ENCODE data around the gene BRINP3. TPM values are rescaled to one million over a fixed set of nuclear protein-coding genes. Genes with fewer than 3 reads are reported as not detected.

BRINP3 gene
- total RNA-seq, 4 donors from 2014 or later: 5.0 to 30.3 (median 14.1) TPM

GRCh38 chr1:190154744-190155143, 322.9 kb downstream of the BRINP3 start:
- no peak overlapping the region for H3K4me3 ChIP-seq
- 61 to 64% methylated on average over 2 of the region's 2 CpGs for WGBS, 2 donors (ENCODE audit: low coverage in 1 of 2)

GRCh38 chr1:190147616-190148015, 330.0 kb downstream of the BRINP3 start:
- no peak overlapping the region for H3K4me3 ChIP-seq
- 72 to 74% methylated on average over 2 of the region's 2 CpGs for WGBS, 2 donors (ENCODE audit: low coverage in 1 of 2)
- no peaks in the 10 kb centered on the region for H3K36me3 ChIP-seq
- in situ Hi-C loops (cut with MboI; ENCODE audit: low pct_ligation_motif_present in 1 of 4, low pct_unique_long_range_greater_than_20kb in 1 of 4, low sequenced_read_pairs in 3 of 4) (no loop called here), intact Hi-C loops (cut with DNase I; ENCODE audit: low total_unique reads) (no loop called here)
- no peaks in the 10 kb centered on the region for H3K27me3 ChIP-seq
- TF ChIP-seq CTCF (IDR thresholded peaks at IDR 0.05) (no peak), POLR2A (IDR thresholded peaks at IDR 0.05) (no peak), POLR2AphosphoS5 (IDR thresholded peaks at IDR 0.05) (no peak), EP300 (IDR thresholded peaks at IDR 0.05; ENCODE audit: low read depth) (no peak)
- no peaks in the 10 kb centered on the region for H3K9me3 ChIP-seq
- no peak for DNase-seq
- H3K4me1 ChIP-seq: no peaks in the 10 kb centered on the region
- no peak overlapping the region for H3K27ac ChIP-seq

More at GRCh38 chr1:190154744-190155143, 322.9 kb downstream of the BRINP3 start:
- in situ Hi-C loops (cut with MboI; ENCODE audit: low pct_ligation_motif_present in 1 of 4, low pct_unique_long_range_greater_than_20kb in 1 of 4, low sequenced_read_pairs in 3 of 4): no loop called here
- intact Hi-C loops (cut with DNase I; ENCODE audit: low total_unique reads): no loop called here
- no peaks in the 10 kb centered on the region for H3K9me3 ChIP-seq
- H3K4me1 ChIP-seq: no peaks in the 10 kb centered on the region
- no peak overlapping the region for H3K27ac ChIP-seq
- no peaks in the 10 kb centered on the region for H3K27me3 ChIP-seq
- H3K36me3 ChIP-seq: no peaks in the 10 kb centered on the region
- no peak for DNase-seq
- TF ChIP-seq POLR2AphosphoS5 (IDR thresholded peaks at IDR 0.05) (no peak), EP300 (IDR thresholded peaks at IDR 0.05; ENCODE audit: low read depth) (no peak), CTCF (IDR thresholded peaks at IDR 0.05) (no peak), POLR2A (IDR thresholded peaks at IDR 0.05) (no peak)

GRCh38 chr1:190144650-190145049, 333.0 kb downstream of the BRINP3 start:
- Histone ChIP-seq H3K27ac (no peak overlapping the region), H3K27me3 (no peaks in the 10 kb centered on the region), H3K9me3 (no peaks in the 10 kb centered on the region), H3K4me1 (no peaks in the 10 kb centered on the region), H3K4me3 (no peak overlapping the region), H3K36me3 (no peaks in the 10 kb centered on the region)
- WGBS, 2 donors (ENCODE audit: low coverage in 1 of 2): 71 to 81% methylated on average over 2 of the region's 2 CpGs
- no peak for DNase-seq
- intact Hi-C loops (cut with DNase I; ENCODE audit: low total_unique reads) (no loop called here), in situ Hi-C loops (cut with MboI; ENCODE audit: low pct_ligation_motif_present in 1 of 4, low pct_unique_long_range_greater_than_20kb in 1 of 4, low sequenced_read_pairs in 3 of 4) (no loop called here)
- TF ChIP-seq EP300 (IDR thresholded peaks at IDR 0.05; ENCODE audit: low read depth) (no peak), POLR2A (IDR thresholded peaks at IDR 0.05) (no peak), CTCF (IDR thresholded peaks at IDR 0.05) (no peak)

GRCh38 chr1:190140644-190141043, 337.0 kb downstream of the BRINP3 start:
- DNase-seq: no peak
- no peaks in the 10 kb centered on the region for H3K4me1 ChIP-seq
- H3K27me3 ChIP-seq: no peaks in the 10 kb centered on the region
- H3K9me3 ChIP-seq: no peaks in the 10 kb centered on the region
- in situ Hi-C loops (cut with MboI; ENCODE audit: low pct_ligation_motif_present in 1 of 4, low pct_unique_long_range_greater_than_20kb in 1 of 4, low sequenced_read_pairs in 3 of 4) (no loop called here), intact Hi-C loops (cut with DNase I; ENCODE audit: low total_unique reads) (no loop called here)
- no peaks in the 10 kb centered on the region for H3K36me3 ChIP-seq
- TF ChIP-seq EP300 (IDR thresholded peaks at IDR 0.05; ENCODE audit: low read depth) (no peak), POLR2A (IDR thresholded peaks at IDR 0.05) (no peak), POLR2AphosphoS5 (IDR thresholded peaks at IDR 0.05) (no peak), CTCF (IDR thresholded peaks at IDR 0.05) (no peak)
- WGBS, 2 donors (ENCODE audit: low coverage in 1 of 2): 82 to 100% methylated on average over 1 of the region's 1 CpG
- no peak overlapping the region for H3K27ac ChIP-seq
- H3K4me3 ChIP-seq: no peak overlapping the region

Measured in transverse colon (tissue), 4 donors.